ENCODE data around the gene RAB36. TPM values are rescaled to one million over a fixed set of nuclear protein-coding genes. Genes with fewer than 3 reads are reported as not detected.

RAB36 gene
- total RNA-seq, 1 donor: 4.6 TPM

- DNase-seq (ENCODE audit: low read depth): no peak
- no peak overlapping the region for H3K4me3 ChIP-seq (ENCODE audit: low read depth, low read length)
- TF ChIP-seq CTCF (IDR thresholded peaks at IDR 0.05; ENCODE audit: insufficient read depth, low read length): no peak
Measured at GRCh38 chr22:23159291-23159630, 14.0 kb downstream of the RAB36 start.

GRCh38 chr22:23161029-23161428 is 15.8 kb downstream of the RAB36 start:
- H3K4me3 ChIP-seq (ENCODE audit: low read depth, low read length): no peak overlapping the region
- DNase-seq (ENCODE audit: low read depth): no peak
- no peak for TF ChIP-seq CTCF (IDR thresholded peaks at IDR 0.05; ENCODE audit: insufficient read depth, low read length)

- H3K4me3 ChIP-seq (ENCODE audit: low read depth, low read length): no peak overlapping the region
- no peak for DNase-seq (ENCODE audit: low read depth)
- TF ChIP-seq CTCF (IDR thresholded peaks at IDR 0.05; ENCODE audit: insufficient read depth, low read length): no peak
Measured at GRCh38 chr22:23161574-23161973, 16.3 kb downstream of the RAB36 start.

- peak; percentile 48 for DNase-seq (ENCODE audit: low read depth)
- H3K4me3 ChIP-seq (ENCODE audit: low read depth, low read length): no peak overlapping the region
- no peak for TF ChIP-seq CTCF (IDR thresholded peaks at IDR 0.05; ENCODE audit: insufficient read depth, low read length)
Measured at GRCh38 chr22:23163665-23164064, 18.4 kb downstream of the RAB36 start.

GRCh38 chr22:23164091-23164490 is 18.8 kb downstream of the RAB36 start:
- no peak overlapping the region for H3K4me3 ChIP-seq (ENCODE audit: low read depth, low read length)
- no peak for TF ChIP-seq CTCF (IDR thresholded peaks at IDR 0.05; ENCODE audit: insufficient read depth, low read length)
- no peak for DNase-seq (ENCODE audit: low read depth)

- no peak for TF ChIP-seq CTCF (IDR thresholded peaks at IDR 0.05; ENCODE audit: insufficient read depth, low read length)
- H3K4me3 ChIP-seq (ENCODE audit: low read depth, low read length): no peak overlapping the region
- DNase-seq (ENCODE audit: low read depth): no peak
Measured at GRCh38 chr22:23166042-23166831, 21.0 kb downstream of the RAB36 start.

Measured in fibroblast of the aortic adventitia (primary cell).